ENCODE results near the gene PRDX6.
"Not testable (repeated sequence)": the region's sequence is repeated elsewhere in the genome, so short reads cannot be mapped to it uniquely, and the experiment has no call there.

Gene PRDX6

DNA sequence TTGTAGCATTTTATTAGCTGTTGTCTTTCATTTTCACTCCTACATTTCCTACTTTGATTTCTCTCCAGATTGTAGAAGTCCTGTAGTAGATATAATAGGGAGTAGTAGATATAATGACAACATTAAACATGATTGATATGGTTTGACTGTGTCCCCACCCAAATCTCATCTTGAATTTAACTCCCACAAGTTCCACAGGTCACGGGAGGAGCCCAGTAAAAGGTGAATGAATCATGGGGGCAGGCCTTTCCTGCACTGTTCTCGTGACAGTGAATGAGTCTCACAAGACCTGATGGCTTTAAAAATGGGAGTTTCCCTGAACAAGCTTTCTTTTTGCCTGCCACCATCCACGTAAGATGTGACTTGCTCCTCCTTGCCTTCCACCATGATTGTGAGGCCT, 7.5 kb upstream of the PRDX6 start:
- no peak for DNase-seq (ENCODE audit: low read depth)

GRCh38 chr1:173470608-173471007, 6.5 kb upstream of the PRDX6 start:
- DNase-seq (ENCODE audit: low read depth), result no peak

GRCh38 chr1:173473599-173474011, 3.5 kb upstream of the PRDX6 start:
- no peak for DNase-seq (ENCODE audit: low read depth)

- DNase-seq (ENCODE audit: low read depth), result no peak
Measured at GRCh38 chr1:173474097-173474779, 2.9 kb upstream of the PRDX6 start.

DNA sequence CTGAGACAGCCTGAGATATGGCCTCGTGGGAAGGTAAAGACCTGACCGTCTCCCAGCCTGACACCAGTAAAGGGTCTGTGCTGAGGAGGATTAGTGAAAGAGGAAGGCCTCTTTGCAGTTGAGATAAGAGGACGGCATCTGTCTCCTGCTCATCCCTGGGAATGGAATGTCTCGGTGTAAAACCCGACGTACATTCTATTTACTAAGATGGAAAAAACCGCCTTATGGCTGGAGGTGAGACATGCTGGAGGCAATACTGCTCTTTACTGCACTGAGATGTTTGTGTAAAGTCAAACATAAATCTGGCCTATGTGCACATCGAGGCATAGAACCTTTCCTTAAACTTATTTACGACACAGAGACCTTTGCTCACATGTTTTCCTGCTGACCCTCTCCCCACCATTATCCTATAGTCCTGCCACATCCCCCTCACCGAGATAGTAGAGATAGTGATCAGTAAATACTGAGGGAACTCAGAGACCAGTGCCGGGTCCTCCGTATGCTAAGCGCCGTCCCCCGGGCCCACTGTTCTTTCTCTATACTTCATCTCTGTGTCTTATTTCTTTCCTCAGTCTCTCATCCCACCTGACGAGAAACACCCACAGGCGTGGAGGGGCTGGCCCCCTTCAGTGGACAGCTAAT, 2.2 kb upstream of the PRDX6 start:
- not testable (repeated sequence) for DNase-seq (ENCODE audit: low read depth)

- no peak for DNase-seq (ENCODE audit: low read depth)
Measured at GRCh38 chr1:173475564-173476196, 1.5 kb upstream of the PRDX6 start.

DNA sequence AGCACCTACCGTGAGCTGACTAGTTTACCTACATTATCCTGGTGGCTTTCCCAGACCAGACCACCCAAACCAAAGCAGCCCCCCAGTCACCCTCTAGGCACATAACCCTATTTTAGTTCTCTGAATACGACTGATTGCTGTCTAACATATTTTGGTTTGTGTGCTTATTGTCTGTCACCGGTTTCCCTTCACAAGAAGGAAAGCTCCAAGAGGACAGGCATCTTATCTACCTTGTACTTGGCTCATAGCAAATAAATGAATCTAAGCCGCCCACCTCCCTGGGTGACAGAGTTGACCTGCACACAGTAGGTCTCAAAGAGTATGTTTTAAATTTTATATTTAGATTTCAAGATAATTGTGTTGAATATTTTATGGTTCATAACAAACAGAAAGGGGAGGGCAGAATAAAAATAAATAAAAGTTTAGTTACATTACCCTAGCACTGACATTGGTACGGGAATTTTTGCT, 904 bp upstream of the PRDX6 start:
- no peak for DNase-seq (ENCODE audit: low read depth)

- peak; percentile 72 for DNase-seq (ENCODE audit: low read depth)
Measured at GRCh38 chr1:173476665-173477285, 360 bp upstream of the PRDX6 start.

DNA sequence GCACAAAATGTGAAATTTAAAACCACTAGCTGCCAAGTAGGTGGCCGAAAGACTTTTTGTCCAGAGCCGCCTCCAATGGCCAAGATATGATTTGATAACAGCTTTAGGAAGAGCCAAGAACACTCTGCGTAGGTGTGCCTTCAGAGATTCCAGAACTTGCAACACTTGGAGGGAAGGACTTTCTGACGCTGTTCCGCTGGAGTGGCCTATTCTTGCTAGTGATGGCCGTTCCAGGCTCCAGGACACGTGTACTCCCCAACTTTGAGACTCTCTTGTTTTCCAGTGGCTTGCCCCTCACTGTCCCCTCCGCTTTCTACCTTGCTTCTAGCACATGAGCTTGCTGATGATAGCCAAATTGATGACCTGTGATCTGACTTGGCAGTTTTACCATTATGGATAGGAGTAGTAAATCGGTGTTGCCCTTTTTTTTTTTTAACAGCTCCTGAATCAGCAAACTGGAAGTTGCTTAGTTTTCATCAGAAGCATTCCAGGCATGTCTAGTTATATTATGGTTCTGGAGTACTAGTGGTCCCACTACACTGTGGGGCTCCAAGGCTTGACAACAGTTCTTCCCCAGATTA, 1.0 kb downstream of the PRDX6 start:
- no peak for DNase-seq (ENCODE audit: low read depth)

DNA sequence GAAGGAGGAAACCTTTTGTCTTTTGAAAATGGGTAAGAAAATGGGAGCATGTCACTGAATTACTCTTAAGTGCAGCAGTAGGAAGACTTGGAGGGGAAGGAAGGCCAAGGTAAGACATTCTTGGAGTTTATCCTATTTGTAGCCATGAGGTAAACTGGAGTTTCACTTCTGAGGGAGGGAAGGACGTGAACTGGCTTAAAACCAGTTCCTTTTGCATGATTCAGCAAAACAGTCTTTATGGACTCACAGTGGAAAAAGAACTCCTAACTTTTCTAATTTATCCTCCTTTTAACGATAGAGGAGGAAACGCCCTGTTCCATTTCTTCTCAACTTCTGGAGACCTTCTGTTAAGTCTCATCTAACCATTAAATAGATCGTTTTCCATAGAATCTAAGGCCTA, 2.5 kb downstream of the PRDX6 start:
- no peak for DNase-seq (ENCODE audit: low read depth)

DNA sequence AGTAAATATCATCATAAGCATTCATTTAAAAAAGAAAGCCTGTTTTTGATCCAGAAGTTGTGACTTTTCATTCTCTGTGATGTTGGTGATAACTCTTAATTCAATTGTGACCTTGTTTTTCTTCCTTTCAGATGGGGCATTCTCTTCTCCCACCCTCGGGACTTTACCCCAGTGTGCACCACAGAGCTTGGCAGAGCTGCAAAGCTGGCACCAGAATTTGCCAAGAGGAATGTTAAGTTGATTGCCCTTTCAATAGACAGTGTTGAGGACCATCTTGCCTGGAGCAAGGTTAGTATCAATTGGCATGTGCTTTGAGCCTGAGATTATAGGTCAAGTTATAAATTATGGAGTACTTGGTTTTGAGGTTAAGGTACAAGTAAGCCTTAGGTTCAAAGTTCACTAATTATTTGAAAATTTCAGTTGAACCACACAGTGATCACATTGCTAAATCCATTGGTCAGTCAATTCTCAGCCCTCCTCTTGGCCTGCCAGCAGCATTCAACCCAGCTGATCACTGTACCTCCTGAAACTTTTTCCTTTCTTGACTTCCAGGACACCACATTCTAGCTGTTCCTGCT, 4.1 kb downstream of the PRDX6 start:
- DNase-seq (ENCODE audit: low read depth), result no peak

- DNase-seq (ENCODE audit: low read depth), result no peak
Measured at GRCh38 chr1:173482683-173483082, 5.5 kb downstream of the PRDX6 start.

GRCh38 chr1:173484276-173484675, 7.1 kb downstream of the PRDX6 start:
- no peak for DNase-seq (ENCODE audit: low read depth)

DNA sequence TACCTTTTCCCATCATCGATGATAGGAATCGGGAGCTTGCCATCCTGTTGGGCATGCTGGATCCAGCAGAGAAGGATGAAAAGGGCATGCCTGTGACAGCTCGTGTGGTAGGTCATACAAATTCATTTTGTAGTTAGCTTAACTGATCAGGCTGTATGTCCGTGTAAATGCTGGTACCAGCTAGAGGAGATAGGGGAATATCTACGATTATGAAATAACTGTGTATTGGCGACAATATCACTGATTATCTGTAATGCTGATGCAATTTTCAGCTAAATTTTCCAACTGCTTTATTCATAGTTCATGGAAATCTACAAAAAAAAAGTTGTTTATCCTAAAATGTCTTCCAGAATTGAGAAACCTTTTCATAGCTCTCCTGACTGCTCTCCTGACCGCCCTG, 8.3 kb downstream of the PRDX6 start:
- no peak for DNase-seq (ENCODE audit: low read depth)

DNA sequence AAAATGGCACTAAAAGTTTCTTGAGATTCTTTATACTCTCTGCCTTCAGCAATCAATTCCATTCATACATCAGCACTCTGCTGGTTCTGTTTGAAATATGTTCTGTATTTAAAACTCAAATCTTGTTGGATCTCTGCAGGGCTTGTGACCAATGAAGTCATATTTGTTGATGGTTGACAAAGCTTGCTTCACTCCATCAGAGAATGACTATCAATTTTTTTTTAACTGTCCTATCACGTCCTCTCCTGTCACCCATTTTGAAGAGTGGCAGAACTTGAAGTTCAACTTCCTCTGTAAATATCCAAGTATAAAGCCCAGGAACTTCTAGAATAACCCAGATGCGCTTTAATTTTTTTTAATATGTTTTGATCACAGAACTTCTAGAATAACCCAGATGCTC, 10.9 kb downstream of the PRDX6 start:
- no peak for DNase-seq (ENCODE audit: low read depth)

DNA sequence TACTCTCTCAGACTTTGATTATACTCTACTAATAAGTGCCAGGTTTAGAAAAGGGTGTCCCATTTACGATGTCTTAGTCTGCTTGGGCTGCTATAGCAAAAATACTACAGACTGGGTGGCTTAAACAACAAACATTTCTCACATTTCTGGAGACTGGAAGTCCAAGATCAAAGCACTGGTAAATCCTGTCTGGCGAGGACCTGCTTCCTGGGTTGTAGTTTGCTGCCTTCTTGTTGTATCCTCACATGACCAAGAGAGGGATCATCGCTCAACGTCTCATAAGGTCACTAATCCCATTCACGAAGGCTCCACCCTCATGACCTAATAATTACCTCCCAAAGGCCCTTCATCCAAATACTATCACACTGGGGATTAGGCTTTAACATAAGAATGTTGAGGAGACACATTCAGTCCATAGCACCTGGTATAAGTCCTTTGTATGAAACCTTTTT, 12.0 kb downstream of the PRDX6 start:
- no peak for DNase-seq (ENCODE audit: low read depth)

DNA sequence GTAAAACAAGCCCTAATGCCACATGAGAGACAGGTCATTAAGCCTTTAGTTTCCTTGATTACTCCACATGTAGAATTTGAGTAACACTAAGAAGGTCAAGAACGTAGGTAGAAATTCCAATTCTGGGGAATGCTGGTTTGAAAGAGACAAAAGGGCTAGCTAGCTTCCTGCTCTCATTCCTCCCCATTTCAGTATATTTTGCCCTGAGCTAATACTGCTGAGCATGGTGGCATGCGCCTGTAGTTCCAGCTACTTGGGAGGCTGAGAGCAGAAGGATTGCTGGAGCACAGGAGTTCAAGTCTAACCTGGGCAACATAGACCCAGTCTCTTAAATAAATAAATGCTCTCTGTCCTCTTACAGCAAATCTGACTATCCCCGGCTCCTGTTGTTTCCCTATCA, 12.8 kb downstream of the PRDX6 start:
- no peak for DNase-seq (ENCODE audit: low read depth)

- no peak for DNase-seq (ENCODE audit: low read depth)
Measured at GRCh38 chr1:173491508-173491907, 14.4 kb downstream of the PRDX6 start.

GRCh38 chr1:173493125-173493524, 16.0 kb downstream of the PRDX6 start:
- DNase-seq (ENCODE audit: low read depth), result not testable (repeated sequence)

- DNase-seq (ENCODE audit: low read depth), result no peak
Measured at GRCh38 chr1:173495609-173496267, 18.6 kb downstream of the PRDX6 start.

GRCh38 chr1:173496757-173497320, 19.7 kb downstream of the PRDX6 start:
- DNase-seq (ENCODE audit: low read depth), result no peak

All from activated gamma-delta T cell treated with anti-CD3 and anti-CD28 coated beads, Interleukin-2, amount 50 U/mL, for 16 hours (primary cell).